Adipocyte (in vitro differentiated cells): ENCODE data around the gene TBL3.
A peak's percentile ranks its signal among the peaks of the same experiment; 100 is the strongest.
"Not testable (repeated sequence)": the region's sequence is repeated elsewhere in the genome, so short reads cannot be mapped to it uniquely, and the experiment has no call there.

Experiments
- DNase-seq: peaks from one replicate; pipeline ENCODE4 v3.0.0-alpha.2; 2015; ENCODE audit warnings: low read depth
- H3K27me3 ChIP-seq: replicated peaks from 2 replicates; pipeline ENCODE4 v1.7.0; 2013; ENCODE audit warnings: mild to moderate bottlenecking, low read length, moderate library complexity; ENCODE audit not compliant: control insufficient read depth, insufficient read depth
- H3K36me3 ChIP-seq: 2 replicates; pipeline ENCODE4 v1.7.0; 2013; ENCODE audit warnings: low read length, mild to moderate bottlenecking, moderate library complexity; ENCODE audit not compliant: control insufficient read depth, insufficient read depth, severe bottlenecking
- H3K4me1 ChIP-seq: 2 replicates; pipeline ENCODE4 v1.7.0; 2013; ENCODE audit warnings: mild to moderate bottlenecking, low read length, moderate library complexity; ENCODE audit not compliant: control insufficient read depth, insufficient read depth
- H3K4me3 ChIP-seq: 2 replicates; pipeline ENCODE4 v1.7.0; 2013; ENCODE audit warnings: mild to moderate bottlenecking, low read length, moderate library complexity
- H3K9ac ChIP-seq: 2 replicates; pipeline ENCODE4 v1.7.0; 2013; ENCODE audit warnings: mild to moderate bottlenecking, low read length, moderate library complexity
- H3K9me3 ChIP-seq: 2 replicates; pipeline ENCODE4 v1.7.0; 2013; ENCODE audit warnings: mild to moderate bottlenecking, low read length, moderate library complexity; ENCODE audit not compliant: control insufficient read depth

TBL3 gene

DNA sequence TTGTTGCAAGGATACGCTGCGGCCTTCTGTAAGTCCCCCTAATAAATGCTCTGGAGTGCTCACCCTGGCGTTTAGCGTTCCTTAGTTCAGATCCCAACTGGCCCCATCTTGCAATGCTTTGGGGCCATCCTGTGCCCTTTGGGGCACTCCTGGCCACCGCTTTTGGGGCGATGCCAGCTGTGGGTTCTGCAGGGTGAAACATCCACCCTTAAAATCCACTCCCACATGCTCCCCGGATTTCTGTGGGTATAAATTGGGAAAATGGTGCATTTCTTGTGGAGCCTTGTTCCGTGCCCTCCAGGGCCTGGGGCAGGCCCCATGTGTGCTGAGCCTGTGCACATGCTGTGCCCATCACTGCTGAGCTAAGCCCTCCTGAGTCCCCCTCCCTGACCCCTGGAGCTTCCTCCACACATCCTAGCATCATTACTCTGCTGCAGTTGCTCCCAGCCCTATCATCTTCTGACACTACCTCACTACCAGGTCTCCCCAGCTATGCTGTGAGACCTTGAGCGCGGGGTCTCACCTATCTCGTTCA lies 34.8 kb upstream of the TBL3 start:
- DNase-seq, result no peak
- Histone ChIP-seq H3K9ac (no peak overlapping the region), H3K4me1 (peaks cover 15% of the 10 kb centered on the region), H3K36me3 (peaks cover 21% of the 10 kb centered on the region), H3K9me3 (no peaks in the 10 kb centered on the region), H3K27me3 (peaks cover 16% of the 10 kb centered on the region), H3K4me3 (no peak overlapping the region)

DNA sequence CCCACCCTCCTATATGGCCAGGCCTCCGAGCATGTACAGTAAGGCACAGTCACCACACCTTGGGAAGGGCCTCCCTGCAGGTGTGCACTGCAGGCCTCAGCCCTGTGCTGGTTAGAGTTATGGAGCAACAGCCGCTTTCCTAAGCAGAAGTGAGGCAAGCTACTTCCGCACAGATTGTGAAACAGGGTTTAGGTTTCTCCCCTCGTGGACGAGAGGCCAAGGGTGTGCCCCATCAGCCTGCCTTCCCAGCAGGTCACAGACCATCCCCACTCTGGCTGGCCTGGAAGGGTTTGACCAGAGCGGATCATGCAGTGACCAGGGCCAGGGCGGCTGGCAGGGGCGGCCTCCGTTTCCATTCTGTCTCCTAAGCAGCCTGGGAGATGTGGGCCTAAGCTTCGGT lies 33.5 kb upstream of the TBL3 start:
- H3K27me3 ChIP-seq, result peaks cover 4% of the 10 kb centered on the region
- peaks cover 21% of the 10 kb centered on the region for H3K36me3 ChIP-seq
- no peaks in the 10 kb centered on the region for H3K9me3 ChIP-seq
- no peak overlapping the region for H3K4me3 ChIP-seq
- no peak for DNase-seq
- H3K4me1 ChIP-seq, result peaks cover 23% of the 10 kb centered on the region
- H3K9ac ChIP-seq, result no peak overlapping the region

DNA sequence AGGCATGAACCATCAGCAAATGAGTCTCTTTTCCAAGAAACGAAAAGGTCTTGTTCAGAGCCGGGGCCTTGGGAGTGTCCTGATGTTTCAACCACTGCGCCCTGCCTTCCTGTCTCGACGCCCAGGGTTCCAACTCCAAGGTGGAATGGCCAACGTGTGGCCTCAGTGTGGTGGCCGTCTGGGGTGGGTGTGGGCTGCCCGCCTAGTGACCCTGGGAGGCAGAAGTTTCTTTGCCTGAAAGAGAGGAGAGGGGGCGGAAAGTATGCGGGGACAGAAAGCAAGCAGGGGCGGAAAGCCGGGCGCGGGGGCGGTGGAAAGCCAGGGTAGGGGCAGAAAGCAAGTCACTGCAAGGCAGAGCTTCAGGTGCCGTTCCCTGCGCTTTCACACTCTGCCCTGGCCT lies 32.9 kb upstream of the TBL3 start:
- no peak for DNase-seq
- Histone ChIP-seq H3K4me1 (peaks cover 23% of the 10 kb centered on the region), H3K27me3 (no peaks in the 10 kb centered on the region), H3K4me3 (no peak overlapping the region), H3K9me3 (no peaks in the 10 kb centered on the region), H3K36me3 (peaks cover 21% of the 10 kb centered on the region), H3K9ac (no peak overlapping the region)

DNA sequence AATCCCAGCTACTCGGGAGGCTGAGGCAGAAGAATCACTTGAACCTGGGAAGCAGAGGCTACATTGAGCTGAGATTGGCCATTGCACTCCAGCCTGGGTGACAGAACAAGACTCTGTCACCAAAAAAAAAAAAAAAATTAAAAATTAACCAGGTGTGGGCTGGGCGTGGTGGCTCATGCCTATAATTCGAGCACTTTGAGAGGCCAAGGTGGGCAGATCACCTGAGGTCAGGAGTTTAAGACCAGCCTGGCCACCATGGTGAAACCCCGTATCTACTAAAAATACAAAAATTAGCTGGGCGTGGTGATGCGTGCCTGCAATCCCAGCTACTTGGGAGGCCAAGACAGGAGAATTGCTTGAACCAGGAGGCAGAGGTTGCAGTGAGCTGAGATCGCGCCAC lies 32.0 kb upstream of the TBL3 start:
- not testable (repeated sequence) for H3K27me3 ChIP-seq, H3K9me3 ChIP-seq, H3K4me3 ChIP-seq, DNase-seq, H3K9ac ChIP-seq
- H3K36me3 ChIP-seq, result peaks cover 21% of the 10 kb centered on the region
- H3K4me1 ChIP-seq, result peaks cover 23% of the 10 kb centered on the region

DNA sequence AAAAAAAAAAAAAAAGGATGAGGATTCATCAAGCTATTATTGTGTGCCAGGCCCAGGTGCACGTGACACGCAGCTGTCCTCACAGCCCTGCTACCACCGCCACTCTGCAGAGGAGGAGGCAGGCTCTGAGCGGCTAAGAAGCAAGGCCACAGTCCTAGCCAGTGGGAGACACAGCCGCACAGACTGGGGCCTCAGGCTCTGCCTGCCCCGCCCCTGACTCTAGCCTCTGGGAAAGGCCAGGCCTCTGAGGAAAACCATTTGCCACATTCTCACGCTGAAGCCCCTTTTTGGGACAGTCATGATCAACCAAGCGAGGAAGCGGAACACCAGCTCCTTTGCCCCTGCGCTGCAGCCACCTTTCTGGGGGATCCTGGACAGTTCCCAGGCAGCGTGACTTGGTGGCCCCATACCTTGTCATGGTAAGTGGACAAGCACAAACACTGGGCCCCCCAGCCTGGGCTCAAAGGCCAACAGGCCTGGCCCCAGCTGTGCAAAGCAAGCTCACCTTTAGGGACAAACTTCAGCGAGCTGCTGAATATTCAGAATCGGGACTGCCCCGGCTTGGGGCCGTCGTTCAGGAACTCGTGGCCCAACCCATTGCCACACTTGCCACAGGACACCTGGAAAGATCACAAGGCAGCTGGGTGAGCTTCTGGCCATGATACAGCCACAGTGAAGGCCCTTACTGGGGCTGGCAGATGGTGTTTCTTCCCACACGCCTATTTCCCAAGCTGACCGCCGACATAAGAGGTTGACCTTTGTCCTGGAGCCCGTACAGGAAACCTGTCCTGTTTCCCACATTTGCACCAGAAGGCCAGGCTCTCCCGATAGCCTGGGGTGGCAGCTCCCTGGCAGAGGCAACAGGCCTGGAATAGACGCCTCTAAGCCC lies 31.3 kb upstream of the TBL3 start:
- H3K9me3 ChIP-seq, result no peaks in the 10 kb centered on the region
- no peak for DNase-seq
- H3K36me3 ChIP-seq, result peaks cover 21% of the 10 kb centered on the region
- no peak overlapping the region for H3K4me3 ChIP-seq
- H3K9ac ChIP-seq, result no peak overlapping the region
- peaks cover 23% of the 10 kb centered on the region for H3K4me1 ChIP-seq
- H3K27me3 ChIP-seq, result no peaks in the 10 kb centered on the region

DNA sequence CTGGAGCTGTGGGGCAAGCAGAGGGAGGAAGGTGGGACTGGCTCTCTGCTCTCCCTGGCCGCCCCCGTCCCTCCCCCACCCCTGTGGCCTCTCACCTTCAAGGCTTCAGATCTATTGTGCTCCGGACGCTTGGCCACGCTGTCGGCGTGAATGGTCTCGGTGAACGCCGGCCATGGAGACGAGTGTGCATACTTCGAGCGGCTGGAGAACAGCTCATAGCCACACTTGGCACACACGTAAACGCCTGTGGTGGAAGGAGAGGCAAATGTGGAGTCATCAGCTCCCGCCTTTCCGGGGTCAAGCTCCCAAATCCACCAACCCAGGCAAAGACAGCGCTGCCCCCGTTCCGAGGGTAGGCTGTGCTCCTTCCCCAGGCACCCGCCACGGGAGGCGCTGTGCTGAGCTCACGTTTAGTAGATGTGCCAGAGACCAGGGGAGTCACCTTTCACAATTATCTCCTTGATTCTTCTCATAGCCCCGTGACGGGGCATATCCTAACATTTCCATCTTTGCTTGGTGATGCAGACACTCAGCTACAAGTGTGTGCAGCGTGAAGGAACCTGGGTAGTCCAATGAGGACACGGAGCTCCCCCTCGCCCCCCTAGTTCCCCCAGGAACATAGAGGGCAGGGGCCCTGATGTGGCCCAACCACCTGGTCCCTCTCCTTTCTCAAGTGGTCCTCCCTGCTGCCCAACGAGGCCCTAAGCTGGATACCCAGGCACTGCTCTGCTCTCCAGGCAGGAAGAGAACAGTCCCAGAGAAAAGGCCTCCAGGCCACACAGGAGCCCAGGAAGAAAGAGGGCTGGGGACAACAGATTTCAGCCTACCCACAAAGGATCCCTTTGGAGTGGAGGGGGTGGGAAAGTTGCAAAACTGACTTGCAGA lies 30.4 kb upstream of the TBL3 start:
- Histone ChIP-seq H3K9ac (peak overlapping the region; percentile 94), H3K4me3 (peak overlapping the region; percentile 92), H3K9me3 (no peaks in the 10 kb centered on the region), H3K27me3 (no peaks in the 10 kb centered on the region), H3K4me1 (peaks cover 23% of the 10 kb centered on the region), H3K36me3 (peaks cover 21% of the 10 kb centered on the region)
- DNase-seq, result no peak

DNA sequence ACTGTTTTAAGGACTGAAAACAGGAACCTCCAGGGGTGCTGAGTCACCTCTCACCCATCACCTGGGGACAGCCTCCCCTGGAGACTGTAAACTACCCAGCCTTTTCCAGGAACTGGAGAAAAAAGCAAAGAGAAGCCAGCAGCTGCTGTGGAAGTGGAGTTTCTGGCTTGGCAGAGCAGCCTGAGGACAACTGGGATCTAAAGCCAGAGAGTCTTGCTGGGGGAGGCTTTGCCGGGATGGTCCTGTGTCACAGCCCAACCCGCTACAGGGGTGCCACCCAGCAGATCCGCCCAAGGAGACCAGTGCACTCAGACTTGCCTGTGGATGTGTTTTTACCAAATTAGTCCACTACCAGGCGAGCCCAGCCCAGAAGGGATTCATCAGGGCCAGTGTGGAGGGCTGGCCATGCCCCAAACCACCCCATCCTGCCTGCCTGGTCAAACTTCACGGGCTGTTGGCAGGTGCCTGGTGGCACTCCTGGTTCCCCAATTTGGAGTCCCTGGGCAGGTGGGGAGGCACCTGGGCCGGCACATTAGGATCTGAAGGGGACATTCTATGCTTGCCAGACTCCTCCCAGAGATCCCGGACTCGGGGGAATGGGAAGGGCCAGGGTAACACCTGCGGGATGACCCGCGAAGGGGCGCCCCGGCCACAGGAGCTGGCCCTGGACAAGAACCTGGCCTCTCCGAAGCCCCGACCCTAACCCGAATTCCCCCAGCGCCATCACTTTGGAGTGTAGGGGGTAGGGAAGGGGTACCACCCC lies 29.6 kb upstream of the TBL3 start:
- H3K27me3 ChIP-seq, result no peaks in the 10 kb centered on the region
- peaks cover 23% of the 10 kb centered on the region for H3K4me1 ChIP-seq
- peaks cover 21% of the 10 kb centered on the region for H3K36me3 ChIP-seq
- peak overlapping the region; percentile 94 for H3K9ac ChIP-seq
- no peaks in the 10 kb centered on the region for H3K9me3 ChIP-seq
- peak; percentile 30 for DNase-seq
- H3K4me3 ChIP-seq, result peak overlapping the region; percentile 92

DNA sequence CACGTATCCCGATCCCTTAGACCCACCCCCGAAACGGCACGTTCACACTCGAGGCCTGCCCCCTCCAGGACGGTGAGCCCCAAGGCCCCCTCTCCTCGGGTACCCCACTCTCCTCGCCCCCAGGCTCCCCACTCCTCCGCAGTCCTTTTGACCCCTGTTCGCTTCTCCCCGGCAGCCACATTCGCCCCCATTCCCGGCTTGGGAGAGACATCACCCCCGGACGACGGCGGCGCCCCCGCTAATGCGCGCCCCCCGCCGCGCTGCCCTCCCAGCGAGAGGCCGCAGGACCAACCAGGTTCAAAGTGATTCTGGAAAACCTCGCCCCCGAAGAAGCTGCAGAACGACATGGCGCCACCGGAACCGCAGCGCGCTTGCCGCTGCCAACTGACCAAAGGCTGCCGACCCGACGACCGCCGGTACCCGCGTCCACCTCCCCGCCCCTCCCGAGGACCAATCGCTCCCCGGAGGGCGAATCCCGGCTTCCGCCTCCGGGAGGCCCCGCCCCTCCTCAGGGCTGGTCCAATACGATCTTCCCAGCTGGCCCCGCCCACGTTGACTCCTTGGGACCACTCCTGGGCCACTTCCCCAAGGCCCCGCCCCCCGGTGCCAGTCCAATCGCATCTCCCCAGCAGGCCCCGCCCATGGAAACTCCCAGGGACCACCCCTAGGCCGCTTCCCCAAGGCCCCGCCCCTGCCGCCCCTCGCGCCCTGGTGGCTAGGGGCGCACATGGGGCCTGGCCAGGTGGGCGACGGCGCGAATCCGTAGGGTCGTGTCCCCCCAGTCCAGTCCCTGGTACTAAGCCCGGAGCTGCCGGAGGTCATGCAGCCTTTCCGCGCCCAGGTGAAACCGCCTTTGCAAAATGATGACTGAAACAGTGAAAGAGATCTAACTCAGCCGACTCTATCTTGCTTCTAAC lies 28.8 kb upstream of the TBL3 start, which contains the start of gene MSRB1:
Gene MSRB1, minus strand, starts transcription at position 390 of the 917 bp plus-strand sequence. Its CDS starts 43 bp downstream, at position 347.
- Histone ChIP-seq H3K4me3 (peak within 1 kb of the TSS; percentile 92), H3K4me1 (peaks cover 23% of the 10 kb centered on the region), H3K9me3 (no peaks in the 10 kb centered on the region), H3K9ac (peak within 1 kb of the TSS; percentile 94), H3K27me3 (no peaks in the 10 kb centered on the region), H3K36me3 (peaks cover 19% of the 10 kb centered on the region)
- peak; percentile 100 for DNase-seq

DNA sequence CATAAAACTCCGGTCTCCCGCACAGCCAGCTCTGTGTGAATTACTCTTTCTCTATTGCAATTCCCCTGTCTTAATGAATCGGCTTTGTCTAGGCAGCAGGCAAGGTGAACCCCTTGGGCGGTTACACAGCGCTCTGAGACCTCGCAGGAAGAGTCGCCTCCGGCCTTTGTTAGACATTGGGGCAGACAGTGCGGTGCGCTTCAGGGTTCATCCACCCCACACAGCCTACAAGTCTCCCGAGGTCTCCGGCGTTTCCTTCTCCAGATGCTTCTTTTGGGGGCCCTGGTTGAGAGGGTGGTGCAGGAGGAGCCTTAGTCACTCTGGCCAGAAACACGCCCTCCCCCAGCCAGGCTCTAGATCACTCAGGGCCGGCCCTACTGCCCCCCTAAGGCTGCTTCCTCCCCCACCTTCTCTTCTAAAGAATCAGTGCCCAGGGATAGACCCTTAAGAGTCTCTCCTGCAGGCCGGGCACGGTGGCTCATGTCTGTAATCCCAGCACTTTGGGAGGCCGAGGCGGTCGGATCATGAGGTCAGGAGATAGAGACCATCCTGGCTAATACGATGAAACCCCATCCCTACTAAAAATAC lies 27.1 kb upstream of the TBL3 start:
- H3K36me3 ChIP-seq, result peaks cover 7% of the 10 kb centered on the region
- H3K9me3 ChIP-seq, result no peaks in the 10 kb centered on the region
- no peaks in the 10 kb centered on the region for H3K27me3 ChIP-seq
- no peak overlapping the region for H3K4me3 ChIP-seq
- no peak overlapping the region for H3K9ac ChIP-seq
- H3K4me1 ChIP-seq, result peaks cover 17% of the 10 kb centered on the region
- no peak for DNase-seq
